HepG2 (cell line): Measurements from ENCODE around the gene CSE1L. TPM values are rescaled to one million over a fixed set of nuclear protein-coding genes. Genes with fewer than 3 reads are reported as not detected.
A peak's percentile ranks its signal among the peaks of the same experiment; 100 is the strongest.

Experiments
- ATAC-seq: fragments of 200-7000 bp; cut with Tn5 transposase; 3 replicates; pipeline ENCODE4 v1.9.1; 2020; ENCODE audit warnings: mild to moderate bottlenecking, moderate library complexity
- BruUV-seq: library from RNA; stranded (reverse); fragments of 400-500 nt; replicated peaks from 2 replicates; lab custom pipeline; 2021; lab: Mats Ljungman, UMichigan
- CTCF ChIA-PET: fragments of 300-600 bp; formaldehyde crosslinking; extraction: SDS; loops from one replicate; lab custom pipeline; 2021; ENCODE audit warnings: low total read pairs, inconsistent platforms, low intra/inter-chr PET ratio; lab: Yijun Ruan, JAX
- POLR2A ChIA-PET: fragments of 350-600 bp; sonication (Branson Sonifier 250); formaldehyde crosslinking; loops from one replicate; lab custom pipeline; 2020; ENCODE audit warnings: antibody characterized with exemption, inconsistent platforms; lab: Yijun Ruan, JAX
- DNase-seq: peaks from one replicate; pipeline ENCODE4 v3.0.0-alpha.2; 2015; ENCODE audit warnings: low spot score
- FAIRE-seq: peaks from 3 replicates; lab custom pipeline; 2011; peaks lifted over from hg19 to GRCh38; lab: Jason Lieb, UNC
- H2AFZ ChIP-seq: one replicate; pipeline ENCODE4 v1.6.1; 2011; ENCODE audit warnings: low read length, inconsistent platforms
- H3K27ac ChIP-seq: fragments of 300-600 bp; 3 replicates; pipeline ENCODE4 v1.8.0; 2011; ENCODE audit warnings: mixed run types, mild to moderate bottlenecking, mixed read lengths, low read length, inconsistent platforms; ENCODE audit not compliant: insufficient read depth; ENCODE audit errors: extremely low read length
- H3K27me3 ChIP-seq, 2 experiments: fragments of 200-600 bp in 1 of 2; 2 replicates in 1 of 2; 3 replicates in 1 of 2; pipeline versions ENCODE4 v1.6.0 to v1.8.0; 2011; ENCODE audit warnings: low read length in 2 of 2, mild to moderate bottlenecking in 2 of 2, moderate library complexity in 2 of 2, inconsistent platforms in 1 of 2; ENCODE audit not compliant: insufficient read depth in 2 of 2, control insufficient read depth in 1 of 2
- H3K36me3 ChIP-seq, 2 experiments: fragments of 200-600 bp in 1 of 2; replicated peaks in 1 of 2; 2 replicates in 1 of 2; 3 replicates in 1 of 2; pipeline versions ENCODE4 v1.5.1 to v1.8.0; 2011; ENCODE audit warnings: low read length in 2 of 2, inconsistent platforms in 1 of 2; ENCODE audit not compliant: insufficient read depth in 2 of 2, control insufficient read depth in 1 of 2
- H3K4me1 ChIP-seq: 2 replicates; pipeline ENCODE4 v1.5.1; 2012; ENCODE audit warnings: low read length, inconsistent platforms; ENCODE audit not compliant: insufficient read depth
- H3K4me2 ChIP-seq: 2 replicates; pipeline ENCODE4 v1.6.0; 2011; ENCODE audit warnings: low read depth, low read length, inconsistent platforms
- H3K4me3 ChIP-seq, 3 experiments: fragments of 200-600 bp in 1 of 3; sonication (generic), shearing (Covaris generic) in 1 of 3; replicated peaks in 1 of 3; 2 replicates each; pipeline ENCODE4 v1.5.1; 2011 to 2016; ENCODE audit warnings: low read length in 3 of 3, inconsistent platforms in 2 of 3, low read depth in 2 of 3, mild to moderate bottlenecking in 2 of 3, control low read depth in 1 of 3, mixed read lengths in 1 of 3; ENCODE audit not compliant: insufficient read depth in 1 of 3
- H3K79me2 ChIP-seq: one replicate; pipeline ENCODE4 v1.6.1; 2011; ENCODE audit warnings: low read length, inconsistent platforms; ENCODE audit not compliant: insufficient read depth
- H3K9ac ChIP-seq: 2 replicates; pipeline ENCODE4 v1.6.0; 2011; ENCODE audit warnings: mild to moderate bottlenecking, low read depth, low read length, inconsistent platforms; ENCODE audit not compliant: insufficient read depth
- H3K9me3 ChIP-seq: 2 replicates; pipeline ENCODE4 v1.5.1; 2012; ENCODE audit warnings: mild to moderate bottlenecking, low read length
- H4K20me1 ChIP-seq: 2 replicates; pipeline ENCODE4 v1.6.0; 2011; ENCODE audit warnings: inconsistent platforms, mild to moderate bottlenecking, low read length, moderate library complexity; ENCODE audit not compliant: insufficient read depth
- FOXP1 ChIP-seq, 2 experiments: fragments of 450-650 bp in 1 of 2; IDR thresholded peaks; 2 replicates each; pipeline ENCODE4 v1.6.1; 2017 to 2018; ENCODE audit warnings: antibody characterized with exemption in 1 of 2
- HMGXB3 ChIP-seq: sonication (generic); formaldehyde crosslinking; IDR thresholded peaks from 2 replicates; pipeline ENCODE4 v1.4.0; 2020; ENCODE audit warnings: missing genetic modification reagents, borderline replicate concordance
- HNF1A ChIP-seq, 2 experiments: sonication (generic) in 1 of 2; formaldehyde crosslinking in 1 of 2; IDR thresholded peaks; 2 replicates each; pipeline versions ENCODE4 v1.4.0 to v1.6.1; 2016 to 2020; ENCODE audit warnings: borderline replicate concordance in 1 of 2, low read depth in 1 of 2, mild to moderate bottlenecking in 1 of 2, missing genetic modification reagents in 1 of 2
- HNRNPUL1 ChIP-seq: fragments of 200-400 bp; formaldehyde crosslinking; IDR thresholded peaks from 2 replicates; pipeline ENCODE4 v1.6.1; 2017; ENCODE audit warnings: low read depth, mild to moderate bottlenecking, low read length, moderate library complexity
- RNF2 ChIP-seq: fragments of 450-650 bp; conservative IDR thresholded peaks from 2 replicates; pipeline ENCODE4 v1.6.1; 2016; ENCODE audit warnings: low read depth
- WGBS: methylation state at CpG from one replicate; pipeline ENCODE4 v1.1.6; 2017; ENCODE audit warnings: low lambda C conversion rate; 5-methylcytosine and 5-hydroxymethylcytosine counted together
- in situ Hi-C: cut with HindIII; loops from 2 replicates; pipeline ENCODE4 v1.10.0; 2017; ENCODE audit warnings: low pct_unique_long_range_greater_than_20kb; ENCODE audit not compliant: extremely low pct_ligation_motif_present
- intact Hi-C: fragments of 100-400 bp; cut with micrococcal nuclease; formaldehyde crosslinking; loops from one replicate; pipeline ENCODE4 v1.10.0; 2022; ENCODE audit not compliant: unreplicated experiment
- polyA plus RNA-seq, 8 experiments: library from polyadenylated mRNA; depleted of rRNA in 3 of 8; stranded (reverse) in 7 of 8; unstranded in 1 of 8; fragments of >200 nt; fragmentation: Illumina TruSeq in 4 of 8; extraction: Trizol in 4 of 8; gene quantifications; 2 replicates each; pipeline versions ENCODE4 v1.2.1 to v1.2.3, GENCODE V29; 2011 to 2016; ENCODE audit warnings: low read depth in 4 of 8, missing spikeins in 1 of 8, mixed read lengths in 1 of 8; ENCODE audit not compliant: insufficient read depth in 1 of 8
- total RNA-seq, 5 experiments: library from RNA; depleted of rRNA; stranded (reverse); fragments of >200 nt; fragmentation: Illumina TruSeq; extraction: Trizol; gene quantifications; 2 replicates each; pipeline ENCODE4 v1.2.3, GENCODE V29; 2016; ENCODE audit warnings: low read depth in 1 of 5

CSE1L gene
- total and polyA plus RNA-seq, 2 of the 13 experiments (the other 11 are each of a cell fraction or from before 2014, with no cell fraction given): 56.9 to 258 TPM

- Histone ChIP-seq H3K4me3 (no peak overlapping the region), H3K36me3 (peaks cover 37 to 91% of the 10 kb centered on the region in 2 experiments), H3K4me2 (no peak overlapping the region), H3K27me3 (no peaks in the 10 kb centered on the region), H3K79me2 (no peaks in the 10 kb centered on the region), H3K4me1 (peaks cover 13% of the 10 kb centered on the region), H3K9me3 (no peaks in the 10 kb centered on the region), H2AFZ (no peak overlapping the region), H3K9ac (no peak overlapping the region), H4K20me1 (no peaks in the 10 kb centered on the region), H3K27ac (no peak overlapping the region)
- ChIA-PET CTCF (no interaction called here), POLR2A (no interaction called here)
- no peak for FAIRE-seq
- TF ChIP-seq HNF1A (IDR thresholded peaks at IDR 0.05; ENCODE audit: low read depth) (peak; percentile 67; the same call in 1 of the 2 replicates), HNF1A (CRISPR knock-in tag; IDR thresholded peaks at IDR 0.05; ENCODE audit: borderline replicate concordance) (no peak), HMGXB3 (CRISPR knock-in tag) (no peak), HNRNPUL1 (peak; percentile 93), RNF2 (no peak), FOXP1 (IDR thresholded peaks at IDR 0.05) (no peak), FOXP1 (CRISPR knock-in tag; IDR thresholded peaks at IDR 0.05) (0 out of 2 replicates have a peak, but pooled peaks have one; percentile 17)
- in situ Hi-C loops (no loop called here), intact Hi-C loops (no loop called here)
- 77% methylated on average over 1 of the region's 1 CpG for WGBS
- ATAC-seq: peak; percentile 74
- no TSS peak for BruUV-seq
- no peak for DNase-seq
Measured at GRCh38 chr20:49091762-49092161, 45.6 kb downstream of the CSE1L start.
